ENCODE data around the gene CASKIN2. TPM values are rescaled to one million over a fixed set of nuclear protein-coding genes. Genes with fewer than 3 reads are reported as not detected.

The CASKIN2 gene
- total and polyA plus RNA-seq, 2 of the 4 experiments (the other 2 are of a cell fraction): 2.9 to 6.9 TPM

GRCh38 chr17:75494326-75494877, 20.9 kb downstream of the CASKIN2 start:
- Histone ChIP-seq H2AK5ac (ENCODE audit: low read depth, low read length) (no peak overlapping the region), H4K91ac (ENCODE audit: insufficient read depth, low read depth, low read length) (no peak overlapping the region), H4K5ac (ENCODE audit: low read depth, low read length) (no peak overlapping the region), H2BK15ac (ENCODE audit: low read depth, low read length) (no peak overlapping the region), H4K8ac (ENCODE audit: low read depth in 2 of 2, low read length in 2 of 2) (no peak overlapping the region), H3K36me3 (ENCODE audit: control insufficient read depth, insufficient read depth, low read length) (peaks cover 61% of the 10 kb centered on the region), H3K27ac (ENCODE audit: insufficient read depth, low read length) (no peak overlapping the region), H3K23ac (ENCODE audit: low read depth, low read length) (no peak overlapping the region), H3K27me3 (ENCODE audit: control insufficient read depth, insufficient read depth, low read length) (no peaks in the 10 kb centered on the region), H3K14ac (replicated peaks; ENCODE audit: low read depth, low read length) (no peak overlapping the region), H3K4me2 (ENCODE audit: low read depth, low read length) (no peak overlapping the region), H3K9me1 (ENCODE audit: insufficient read depth, low read length) (no peaks in the 10 kb centered on the region), H2BK120ac (ENCODE audit: low read depth, low read length) (no peak overlapping the region), H3K4me1 (ENCODE audit: control insufficient read depth, insufficient read depth, low read length) (no peaks in the 10 kb centered on the region), H3K18ac (ENCODE audit: low read depth, low read length) (no peak overlapping the region), H3K79me1 (ENCODE audit: low read depth in 1 of 2, low read length in 2 of 2) (no peaks in the 10 kb centered on the region; a peak in 1 of 4 replicates), H3K56ac (ENCODE audit: extremely low read depth, insufficient read depth, low read length) (no peak overlapping the region), H2BK5ac (ENCODE audit: low read depth, low read length, poor library complexity, severe bottlenecking) (no peak overlapping the region), H3K9ac (ENCODE audit: low read depth, low read length) (no peak overlapping the region), H4K20me1 (ENCODE audit: insufficient read depth, low read length) (no peaks in the 10 kb centered on the region), H3K4me3 (ENCODE audit: insufficient read depth, low read depth, low read length) (no peak overlapping the region), H2AK9ac (replicated peaks; ENCODE audit: low read depth, low read length, poor library complexity) (no peak overlapping the region), H2BK20ac (ENCODE audit: low read depth, low read length) (no peak overlapping the region), H2AFZ (replicated peaks; ENCODE audit: low read length, poor library complexity) (no peak overlapping the region), H3K9me3 (ENCODE audit: control insufficient read depth, insufficient read depth, low read length) (no peaks in the 10 kb centered on the region), H3K4ac (ENCODE audit: low read depth, low read length) (no peak overlapping the region)
- DNase-seq: no peak
- CTCF ChIA-PET: no interaction called here
- POLR2A ChIA-PET (ENCODE audit: unreplicated experiment): no interaction called here
- BruUV-seq (replicated peaks): no TSS peak
- TF ChIP-seq USF2 (IDR thresholded peaks at IDR 0.05; ENCODE audit: low read depth, low read length) (no peak), RAD21 (IDR thresholded peaks at IDR 0.05; ENCODE audit: low read length) (no peak), BHLHE40 (IDR thresholded peaks at IDR 0.05; ENCODE audit: low read depth, low read length) (no peak), FOS (IDR thresholded peaks at IDR 0.05; ENCODE audit: low read depth, low read length) (no peak)
- intact Hi-C loops (cut with micrococcal nuclease) (no loop called here), dilution Hi-C loops (cut with HindIII; ENCODE audit: low sequenced_read_pairs, unreplicated experiment) (no loop called here), in situ Hi-C loops (cut with MboI; ENCODE audit: low sequenced_read_pairs) (no loop called here)
- no peak for ATAC-seq (ENCODE audit: low read depth)
- WGBS, 2 experiments (ENCODE audit: extremely low coverage in 2 of 2, insufficient read length in 1 of 2): 95% methylated on average over 4 of the region's 14 CpGs; no CpG with 5 or more reads in 1 of the 2 experiments

All from IMR-90 (cell line).